NCI-H524 (cell line): Measurements from ENCODE around the gene IGSF1.
"Not testable (repeated sequence)": the region's sequence is repeated elsewhere in the genome, so short reads cannot be mapped to it uniquely, and the experiment has no call there.

Source experiments
- DNase-seq, 2 experiments: peaks; one replicate each; lab custom pipeline; 2025; lab: John Stamatoyannopoulos, UW

The IGSF1 gene

GRCh38 chrX:131270080-131270479, 19.0 kb downstream of the IGSF1 start:
- peak in 1 of 2 experiments; percentile 38 for DNase-seq

DNA sequence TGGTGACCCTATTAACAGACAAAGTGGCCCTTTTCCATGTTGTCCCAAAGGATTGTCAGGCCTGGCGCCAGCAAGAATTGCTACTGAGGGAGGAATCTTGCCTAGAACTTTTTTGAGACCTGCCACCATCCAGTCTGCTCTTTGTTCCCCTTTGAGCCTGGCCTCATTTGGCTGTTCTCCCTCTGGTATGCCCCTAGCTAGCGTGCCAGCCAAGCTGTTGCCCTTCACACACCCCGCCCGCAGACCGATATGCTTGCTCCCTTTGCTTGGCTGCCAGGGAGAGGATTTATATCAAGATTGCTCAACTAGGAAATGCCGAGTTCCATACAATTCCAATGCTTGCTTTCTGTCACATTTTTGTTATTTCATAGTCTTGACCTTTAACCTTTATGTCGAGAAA, 24.4 kb downstream of the IGSF1 start:
- DNase-seq, result no peak

DNA sequence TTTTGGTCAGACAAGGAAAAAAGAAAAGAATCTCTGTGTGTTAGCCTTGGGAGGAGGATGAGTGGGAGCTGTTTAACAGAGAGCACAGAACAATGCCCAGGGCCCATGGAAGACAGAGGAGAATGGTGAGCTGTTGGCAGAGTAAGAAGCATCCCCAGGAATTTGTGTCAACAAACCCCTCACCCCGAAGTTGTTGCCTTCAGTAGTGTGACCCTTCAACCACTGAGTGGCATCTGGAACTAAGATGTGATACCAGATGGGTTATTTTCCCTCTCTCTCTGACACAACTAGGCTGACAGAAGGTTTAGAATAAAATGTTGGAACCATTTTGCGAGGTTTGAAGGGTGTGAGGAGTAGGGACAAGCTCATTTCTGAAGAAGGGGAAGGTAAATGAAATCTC, 25.1 kb downstream of the IGSF1 start:
- DNase-seq, result peak; percentile 23 to 45

DNA sequence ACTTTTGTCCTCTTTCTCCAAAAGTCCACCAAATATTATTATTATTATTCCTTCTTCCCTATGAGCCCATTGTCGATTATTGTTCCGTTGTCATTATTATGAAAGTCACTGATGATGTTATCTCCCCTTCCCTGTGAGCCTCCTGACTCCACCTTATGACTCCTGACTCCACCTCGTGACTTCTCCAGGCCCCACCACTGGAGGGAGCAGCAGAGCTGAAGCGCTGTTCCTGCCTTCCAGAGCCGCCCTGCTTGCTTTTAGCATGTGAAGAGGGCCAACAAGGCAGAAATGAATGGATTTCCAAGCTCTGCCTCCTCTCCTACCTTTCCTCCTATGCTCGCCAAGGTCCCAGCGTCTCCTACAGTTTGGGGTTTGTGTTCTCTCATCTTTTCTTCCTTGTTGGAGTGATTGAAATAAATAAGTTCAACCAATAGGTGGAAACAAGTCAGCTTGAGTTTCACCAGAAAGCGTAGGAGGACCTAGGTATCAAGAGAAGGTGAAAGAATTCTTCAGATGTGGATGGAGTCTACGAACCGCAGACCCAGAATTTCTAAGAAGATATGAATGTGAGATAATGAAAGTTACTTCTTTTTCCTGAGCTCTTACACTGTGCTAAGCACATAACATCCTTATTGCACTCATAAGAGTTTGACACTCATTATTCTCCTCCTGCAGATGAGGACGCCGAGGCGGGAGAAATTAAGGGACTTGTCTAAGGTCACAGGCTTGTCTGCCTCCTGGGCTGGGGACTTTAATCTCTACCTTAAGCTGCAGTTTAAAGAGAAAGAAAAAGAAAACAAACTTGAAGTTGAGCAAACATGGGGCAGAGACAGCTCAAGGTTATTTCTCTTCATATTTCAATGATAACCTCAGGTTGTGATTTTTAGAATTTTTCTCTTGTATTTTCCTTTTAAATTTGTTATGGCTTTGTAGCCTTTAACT, 26.1 kb downstream of the IGSF1 start:
- DNase-seq, result peak; percentile 3 to 49

- DNase-seq, result peak; percentile 90 to 97
Observed at GRCh38 chrX:131262200-131262599, 26.9 kb downstream of the IGSF1 start.

- DNase-seq, result peak in 1 of 2 experiments; percentile 74
Observed at GRCh38 chrX:131257367-131257766, 31.7 kb downstream of the IGSF1 start.

DNA sequence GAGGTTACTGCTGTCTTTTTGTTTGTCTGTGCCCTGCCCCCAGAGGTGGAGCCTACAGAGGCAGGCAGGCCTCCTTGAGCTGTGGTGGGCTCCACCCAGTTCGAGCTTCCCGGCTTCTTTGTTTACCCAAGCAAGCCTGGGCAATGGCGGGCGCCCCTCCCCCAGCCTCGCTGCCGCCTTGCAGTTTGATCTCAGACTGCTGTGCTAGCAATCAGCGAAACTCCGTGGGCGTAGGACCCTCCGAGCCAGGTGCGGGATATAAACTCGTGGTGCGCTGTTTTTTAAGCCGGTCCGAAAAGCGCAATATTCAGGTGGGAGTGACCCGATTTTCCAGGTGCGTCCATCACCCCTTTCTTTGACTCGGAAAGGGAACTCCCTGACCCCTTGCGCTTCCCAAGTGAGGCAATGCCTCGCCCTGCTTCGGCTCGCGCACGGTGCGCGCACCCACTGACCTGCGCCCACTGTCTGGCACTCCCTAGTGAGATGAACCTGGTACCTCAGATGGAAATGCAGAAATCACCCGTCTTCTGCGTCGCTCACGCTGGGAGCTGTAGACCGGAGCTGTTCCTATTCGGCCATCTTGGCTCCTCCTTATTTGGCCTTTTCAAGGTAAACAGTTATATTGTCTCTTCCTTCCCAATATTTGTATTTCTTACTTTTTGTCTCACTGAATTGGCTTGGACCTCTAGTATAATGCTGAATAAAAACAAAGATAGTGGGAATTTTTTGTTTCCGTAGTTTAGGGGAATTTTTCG, 37.9 kb downstream of the IGSF1 start:
- DNase-seq, result not testable (repeated sequence)

DNA sequence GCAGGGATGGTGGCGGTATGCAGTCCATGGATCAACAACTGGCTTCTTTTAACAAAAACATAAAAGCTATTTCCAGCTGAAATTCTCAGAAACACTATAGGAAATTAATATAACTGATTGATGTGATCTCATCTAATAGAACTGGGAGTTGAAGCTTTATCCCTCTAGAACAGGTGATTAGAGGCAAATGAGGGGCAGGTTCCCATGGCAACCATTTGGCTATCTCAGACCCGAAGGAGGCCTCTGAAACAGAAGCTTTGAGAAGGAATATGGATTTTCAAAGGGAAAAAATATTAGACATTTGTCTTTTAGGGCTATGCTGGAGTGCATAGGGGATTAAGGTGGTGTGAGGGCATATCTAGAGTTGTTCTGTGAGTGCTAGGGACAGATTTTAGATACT, 50.0 kb downstream of the IGSF1 start:
- DNase-seq, result peak; percentile 6 to 54

DNA sequence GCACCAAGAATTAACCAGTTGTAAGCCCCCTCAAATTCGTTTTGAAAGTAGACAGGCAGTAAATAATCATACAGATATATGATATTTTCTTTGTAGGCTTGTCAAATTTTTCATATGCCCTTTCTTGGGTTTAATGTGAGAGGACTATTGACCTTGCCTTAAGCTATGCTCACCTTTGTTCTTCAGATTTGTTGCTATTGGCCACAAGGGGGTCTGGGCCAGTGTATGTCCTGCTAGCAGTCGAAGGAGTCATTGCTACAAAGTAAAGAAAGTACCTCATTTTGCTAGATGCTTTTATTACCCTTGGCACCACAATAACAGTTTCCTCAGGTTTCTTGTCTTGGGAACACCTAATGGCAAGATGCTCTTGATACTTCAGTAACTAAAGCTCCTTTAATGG, 51.7 kb downstream of the IGSF1 start:
- DNase-seq, result no peak

DNA sequence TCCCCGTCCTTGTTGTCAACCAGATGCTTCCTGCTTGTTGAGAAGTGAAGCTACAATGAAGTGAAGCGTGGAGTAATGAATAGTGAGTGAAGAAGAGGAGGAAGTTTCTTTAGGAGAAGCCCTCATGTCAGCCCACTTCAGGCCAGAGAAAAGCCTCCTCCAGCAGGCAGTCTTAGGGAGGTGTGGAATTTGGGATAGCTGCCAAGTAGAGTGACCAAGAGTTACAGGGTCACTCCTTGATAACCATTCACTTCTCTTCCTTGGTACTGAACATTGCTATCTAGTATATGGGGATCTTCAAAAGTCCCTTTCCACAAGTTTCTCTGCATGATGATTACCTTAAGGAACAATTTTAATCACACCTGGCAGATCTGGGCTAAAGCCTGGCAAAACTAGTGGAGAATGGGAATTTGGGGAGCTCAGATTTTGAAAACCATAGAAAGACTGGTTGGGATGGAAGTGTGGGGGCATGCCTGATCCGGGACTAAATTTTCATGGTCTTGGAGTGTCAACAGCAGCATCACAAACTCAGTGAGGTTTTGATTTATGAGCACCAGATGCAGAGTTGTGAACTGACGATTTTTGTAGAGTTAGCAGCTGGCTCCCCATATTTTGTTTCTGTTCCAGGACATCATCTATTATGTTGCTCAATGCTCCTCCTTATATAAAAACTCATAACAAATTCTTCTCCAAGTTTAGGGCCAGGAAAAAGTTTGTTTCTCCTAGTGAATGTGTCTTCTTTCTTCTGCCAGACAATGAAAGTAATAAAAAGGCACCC, 53.1 kb downstream of the IGSF1 start:
- peak in 1 of 2 experiments; percentile 15 for DNase-seq

- no peak for DNase-seq
Observed at GRCh38 chrX:131227608-131228007, 61.5 kb downstream of the IGSF1 start.

- DNase-seq, result no peak
Observed at GRCh38 chrX:131226591-131226990, 62.5 kb downstream of the IGSF1 start.

DNA sequence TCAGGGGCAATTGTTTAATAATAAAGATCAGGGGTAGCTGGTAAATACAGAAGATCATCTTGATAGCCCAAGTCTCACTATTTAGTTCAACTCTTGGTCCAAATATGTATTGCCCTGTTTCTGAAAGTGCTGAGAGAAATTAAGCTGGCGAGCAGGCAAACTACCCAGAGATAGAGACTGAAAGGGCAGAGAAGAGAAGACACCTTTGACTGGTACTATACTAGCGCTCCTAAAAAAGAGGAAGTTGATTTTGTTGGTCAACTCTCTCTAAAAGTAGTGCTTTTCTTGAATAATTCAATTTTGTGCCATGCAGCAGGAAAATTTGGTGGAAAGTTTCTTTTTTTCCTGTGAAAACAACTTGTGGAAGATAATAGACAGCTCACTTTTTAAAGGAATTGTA, 64.0 kb downstream of the IGSF1 start:
- DNase-seq, result no peak
